GM12891 (cell line): ENCODE results near the gene RNF13.
A peak's percentile ranks its signal among the peaks of the same experiment; 100 is the strongest.
"Not testable (repeated sequence)": the region's sequence is repeated elsewhere in the genome, so short reads cannot be mapped to it uniquely, and the experiment has no call there.

Source experiments
- DNase-seq: peaks from one replicate; pipeline ENCODE4 v3.0.0; 2011; ENCODE audit warnings: low spot score; ENCODE audit not compliant: insufficient read length
- FAIRE-seq: peaks from 2 replicates; lab custom pipeline; 2011; peaks lifted over from hg19 to GRCh38; lab: Jason Lieb, UNC
- PAX5 ChIP-seq: IDR thresholded peaks from 2 replicates; pipeline ENCODE4 v1.6.1; 2011; ENCODE audit warnings: low read length, moderate library complexity, mild to moderate bottlenecking; ENCODE audit not compliant: insufficient read depth, severe bottlenecking
- POLR2A ChIP-seq: IDR thresholded peaks from 2 replicates; pipeline ENCODE4 v1.6.1; 2011; ENCODE audit warnings: low read depth, low read length, control low read depth
- POLR2AphosphoS5 ChIP-seq: IDR thresholded peaks from 2 replicates; pipeline ENCODE4 v1.6.1; 2011; ENCODE audit warnings: low read depth, low read length, control low read depth
- POU2F2 ChIP-seq: IDR thresholded peaks from 2 replicates; pipeline ENCODE4 v1.6.1; 2011; ENCODE audit warnings: low read depth, mild to moderate bottlenecking, control low read depth, low read length, moderate library complexity
- SPI1 ChIP-seq: IDR thresholded peaks from 2 replicates; pipeline ENCODE4 v1.6.1; 2011; ENCODE audit warnings: low read depth, low read length, control low read depth
- TAF1 ChIP-seq: IDR thresholded peaks from 2 replicates; pipeline ENCODE4 v1.6.1; 2011; ENCODE audit warnings: low read depth, low read length, control low read depth

Gene RNF13

DNA sequence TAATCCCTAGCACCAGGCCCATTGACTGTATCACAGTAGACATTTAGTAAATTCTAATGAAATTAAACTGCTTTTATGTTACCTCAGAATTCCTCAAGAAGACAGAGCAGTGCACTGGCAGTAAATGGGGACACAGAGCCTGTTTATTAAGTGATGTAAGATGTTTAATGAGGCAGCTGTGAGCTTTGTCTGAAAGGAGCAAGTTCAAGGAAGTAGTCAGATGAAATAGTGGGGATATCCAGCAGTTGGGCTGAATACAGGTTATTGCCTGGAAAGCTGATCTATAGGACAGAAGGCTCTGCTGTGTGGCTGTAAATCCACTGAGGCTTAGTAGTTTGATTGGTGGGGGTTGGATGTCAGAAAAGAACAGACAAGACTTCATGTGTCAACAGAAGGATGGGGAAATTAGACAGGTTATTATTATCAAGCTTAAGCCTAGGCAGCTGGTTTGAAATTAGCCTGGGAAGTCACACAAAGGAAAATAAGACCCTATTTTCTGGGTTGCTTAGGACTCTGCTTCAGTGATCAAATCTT lies 95.5 kb downstream of the RNF13 start:
- FAIRE-seq (no peak), DNase-seq (no peak)
- no peak for TF ChIP-seq POU2F2
- no peak for TF ChIP-seq POLR2A

DNA sequence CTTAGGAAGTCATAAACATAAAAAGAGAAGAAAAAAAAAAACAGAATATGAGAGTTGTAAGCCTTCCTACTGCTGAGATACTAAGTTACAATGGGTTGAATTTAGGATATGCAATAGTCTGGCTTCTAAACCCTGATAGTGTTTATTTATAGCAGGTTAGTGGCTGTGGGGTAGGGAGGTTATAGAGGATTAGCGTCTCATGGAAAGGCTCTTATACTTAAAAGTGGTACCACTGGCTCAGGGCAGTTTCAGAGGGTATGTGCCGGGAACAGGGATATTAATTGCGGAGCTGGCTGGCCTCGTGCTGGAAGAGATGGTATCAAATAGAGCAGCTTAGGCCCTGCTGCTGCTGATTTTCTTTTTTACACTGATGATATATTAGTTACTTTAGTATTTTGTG lies 96.9 kb downstream of the RNF13 start:
- FAIRE-seq, result no peak
- TF ChIP-seq SPI1, result no peak
- no peak for TF ChIP-seq TAF1
- TF ChIP-seq POU2F2, result no peak
- no peak for TF ChIP-seq POLR2AphosphoS5
- TF ChIP-seq PAX5, result no peak
- TF ChIP-seq POLR2A, result no peak

DNA sequence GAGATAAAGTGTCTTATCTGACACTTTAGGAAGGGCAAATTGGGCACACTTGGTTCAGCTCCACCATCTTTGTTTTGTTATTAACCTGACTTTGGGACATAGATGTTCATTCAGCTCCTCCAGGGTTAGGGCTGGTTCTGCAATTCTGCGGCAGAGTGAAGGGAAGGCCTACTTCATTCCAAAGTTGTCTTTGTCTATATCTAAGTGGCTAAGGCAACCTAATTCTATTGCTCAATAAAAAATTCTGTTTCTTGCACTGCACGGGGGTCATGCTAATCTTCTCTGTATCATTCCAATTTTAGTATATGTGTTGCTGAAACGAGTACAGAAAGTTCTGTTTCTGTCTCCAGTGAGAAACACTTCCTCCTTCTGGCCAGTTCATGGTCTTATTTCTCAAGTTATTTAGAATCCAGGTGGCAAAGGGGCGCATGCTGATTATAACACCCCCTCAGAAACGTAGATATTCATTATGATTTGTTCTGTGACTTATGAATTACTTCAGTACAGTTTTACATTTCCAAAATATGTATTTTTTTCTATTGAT lies 104.2 kb downstream of the RNF13 start:
- no peak for TF ChIP-seq PAX5
- TF ChIP-seq TAF1, result no peak
- peak; percentile 42; the same call in 1 of the 2 replicates for TF ChIP-seq SPI1
- FAIRE-seq, result peak; percentile 35
- no peak for DNase-seq

More for the DNA sequence above, 96.9 kb downstream of the RNF13 start:
- no peak for DNase-seq

DNA sequence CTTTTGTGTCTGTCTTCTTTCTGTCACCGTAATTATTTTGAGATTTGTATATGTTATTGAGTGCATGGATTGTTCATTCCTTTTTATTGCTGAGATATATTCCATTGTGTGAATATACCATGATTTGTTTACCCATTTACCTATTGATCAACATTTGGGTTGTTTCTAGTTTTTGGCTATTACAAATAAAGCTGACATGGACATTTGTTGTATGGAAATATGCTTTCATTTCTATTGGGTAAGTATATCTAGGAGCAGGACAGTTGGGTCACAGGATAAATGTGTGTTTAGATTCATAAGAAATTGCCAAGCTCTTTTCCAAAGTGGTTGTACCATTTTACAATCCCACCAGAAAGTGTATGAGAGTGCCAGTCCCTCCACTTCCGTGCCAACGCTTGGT lies 106.5 kb downstream of the RNF13 start:
- no peak for FAIRE-seq
- no peak for DNase-seq

DNA sequence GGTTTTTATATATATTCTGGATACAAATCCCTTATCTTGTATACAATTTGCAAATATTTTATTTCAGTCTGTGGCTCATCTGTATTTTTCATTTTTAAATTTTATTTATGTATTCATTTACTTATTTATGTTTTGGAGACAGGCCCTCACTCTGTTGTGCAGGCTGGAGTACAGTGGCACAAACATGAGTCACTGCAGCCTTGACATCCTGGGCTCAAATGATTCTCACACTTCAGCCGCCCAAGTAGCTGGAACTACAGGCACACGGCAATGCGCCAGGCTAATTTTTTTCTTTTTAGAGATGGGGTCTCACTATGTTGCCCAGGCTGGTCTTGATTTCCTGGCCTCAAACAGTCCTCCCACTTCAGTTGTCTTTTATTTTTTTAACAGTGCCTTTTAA lies 107.1 kb downstream of the RNF13 start:
- TF ChIP-seq POLR2AphosphoS5 (no peak), POU2F2 (no peak), TAF1 (no peak), POLR2A (no peak), PAX5 (no peak), SPI1 (no peak)
- no peak for DNase-seq
- no peak for FAIRE-seq

More for the DNA sequence above, 106.5 kb downstream of the RNF13 start:
- TF ChIP-seq TAF1 (no peak), SPI1 (no peak), PAX5 (no peak), POLR2A (no peak), POLR2AphosphoS5 (no peak), POU2F2 (no peak)

DNA sequence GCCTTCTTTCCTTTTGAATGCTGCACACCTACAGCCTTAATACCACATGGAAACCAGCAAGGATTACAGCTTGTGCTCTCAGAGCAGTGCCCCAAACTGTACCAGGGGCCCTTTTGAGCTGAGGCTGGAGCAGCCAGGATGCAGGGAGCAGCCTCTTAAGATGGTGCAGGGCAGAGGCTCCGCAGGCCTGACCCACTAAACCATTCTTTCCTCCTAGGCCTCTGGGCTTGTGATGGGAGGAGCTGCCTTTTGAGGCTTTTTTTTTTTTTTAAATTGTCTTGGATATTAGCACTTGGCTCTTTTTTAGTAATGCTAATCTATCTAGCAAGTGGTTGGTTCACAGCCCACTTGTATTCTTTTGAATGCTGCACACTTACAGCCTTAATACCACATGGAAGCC lies 120.0 kb downstream of the RNF13 start:
- DNase-seq, result no peak
- no peak for FAIRE-seq
- TF ChIP-seq POLR2A, result no peak
- no peak for TF ChIP-seq PAX5
- no peak for TF ChIP-seq SPI1
- no peak for TF ChIP-seq POU2F2
- no peak for TF ChIP-seq POLR2AphosphoS5
- TF ChIP-seq TAF1, result no peak

DNA sequence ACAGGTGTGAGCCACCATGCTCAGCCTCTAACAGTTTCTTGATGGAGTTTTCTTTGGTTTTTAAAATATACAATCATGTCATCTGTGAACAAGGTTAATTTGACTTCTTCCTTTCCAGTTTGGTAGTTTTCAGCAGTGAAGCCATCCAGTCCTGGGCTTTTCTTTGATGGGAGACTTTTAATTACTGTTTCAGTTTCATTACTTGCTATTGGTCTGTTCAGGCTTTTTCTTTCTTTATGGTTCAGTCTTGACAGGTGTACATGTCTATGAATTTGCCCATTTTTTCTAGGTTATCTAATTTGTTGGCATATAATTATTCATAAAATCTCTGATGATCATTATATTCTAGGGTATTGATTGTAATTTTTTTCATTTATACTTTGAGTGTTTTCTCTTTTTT lies 120.8 kb downstream of the RNF13 start:
- TF ChIP-seq PAX5, result no peak
- TF ChIP-seq TAF1, result no peak
- no peak for TF ChIP-seq POLR2AphosphoS5
- TF ChIP-seq POLR2A, result no peak
- TF ChIP-seq SPI1, result no peak
- TF ChIP-seq POU2F2, result no peak
- DNase-seq (no peak), FAIRE-seq (no peak)

DNA sequence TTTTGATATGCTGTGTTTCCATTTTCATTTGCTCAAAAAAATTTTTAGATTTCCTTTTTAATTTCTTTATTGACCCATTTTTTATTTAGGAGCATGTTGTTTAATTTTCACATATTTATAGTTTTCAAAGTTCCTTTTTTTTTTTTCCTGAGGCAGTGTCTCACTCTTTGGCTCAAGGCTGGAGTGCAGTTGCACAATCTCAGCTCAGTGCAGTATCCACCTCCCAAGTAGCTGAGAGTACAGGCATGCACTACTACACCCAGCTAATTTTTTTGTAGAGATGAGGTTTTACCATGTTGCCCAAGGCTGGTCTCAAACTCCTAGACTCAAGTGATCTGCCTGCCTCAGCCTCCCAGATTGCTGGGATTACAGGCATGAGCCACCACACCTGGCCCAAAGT lies 121.5 kb downstream of the RNF13 start:
- DNase-seq, result no peak
- no peak for FAIRE-seq
- TF ChIP-seq PAX5 (no peak), POLR2AphosphoS5 (no peak), POLR2A (no peak), SPI1 (no peak), POU2F2 (no peak), TAF1 (no peak)

DNA sequence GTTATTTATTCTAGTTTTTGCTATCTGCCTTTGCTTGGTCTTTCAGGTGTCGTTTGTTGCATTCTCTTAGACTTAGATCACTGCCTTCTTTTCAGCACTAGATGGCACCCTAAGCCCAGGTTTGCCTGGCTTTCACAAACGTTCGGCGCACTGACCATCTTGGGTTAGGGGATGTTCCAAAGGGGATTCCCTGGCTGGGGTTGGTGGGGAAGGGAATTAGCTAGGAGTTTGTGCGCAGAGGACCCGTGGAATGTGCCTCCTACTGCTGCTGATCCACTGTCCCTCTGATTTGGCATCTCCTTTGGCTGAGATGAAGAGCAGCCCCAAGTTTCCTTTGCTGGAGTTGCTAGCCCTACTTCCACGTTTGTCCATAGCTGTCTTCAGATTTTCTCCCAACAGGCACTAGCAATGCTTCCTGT lies 123.8 kb downstream of the RNF13 start:
- DNase-seq, result no peak
- FAIRE-seq, result peak; percentile 82
- TF ChIP-seq POLR2AphosphoS5 (no peak), SPI1 (no peak), POU2F2 (no peak), TAF1 (no peak), POLR2A (no peak), PAX5 (no peak)

DNA sequence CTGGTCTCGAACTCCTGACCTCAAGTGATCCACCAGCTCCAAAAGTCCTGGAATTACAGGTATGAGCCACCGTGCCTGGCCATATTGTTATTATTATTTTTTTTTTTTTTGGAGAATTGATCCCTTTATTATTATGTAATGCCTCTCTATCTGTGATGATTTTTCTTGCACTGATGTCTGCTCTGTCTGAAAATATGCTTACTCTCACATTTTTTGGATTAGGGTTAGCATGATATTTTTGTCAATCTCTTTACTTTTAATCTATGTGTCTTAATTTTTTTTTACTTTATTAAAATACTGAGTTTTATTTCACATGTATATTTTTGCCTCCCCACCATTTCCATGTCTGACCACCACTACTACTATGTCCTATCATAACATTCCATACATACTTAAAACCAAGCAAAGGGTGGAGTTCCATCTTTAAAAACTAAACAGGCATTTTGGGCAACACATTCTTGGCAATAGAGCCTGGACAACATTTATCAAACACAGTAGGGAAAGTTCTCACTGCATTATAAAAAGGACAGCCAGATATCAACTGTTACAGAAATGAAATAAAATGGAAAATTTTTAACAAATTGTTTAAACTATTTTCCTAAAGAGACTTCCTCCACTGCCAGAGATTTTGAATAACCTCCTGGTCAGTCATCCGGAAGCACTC lies 125.5 kb downstream of the RNF13 start:
- FAIRE-seq, DNase-seq: not testable (repeated sequence)
